NCI-H69 (cell line): ENCODE results near the gene PPP2R5C.

Experiments used
- DNase-seq: peaks from one replicate; lab custom pipeline; 2025; lab: John Stamatoyannopoulos, UW

Gene PPP2R5C

GRCh38 chr14:101865288-101865687, 103.8 kb downstream of the PPP2R5C start:
- DNase-seq, result no peak

- DNase-seq, result no peak
These were observed 106.3 kb downstream of the PPP2R5C start for GRCh38 chr14:101867854-101868253.

GRCh38 chr14:101869217-101869616, 107.7 kb downstream of the PPP2R5C start:
- DNase-seq, result no peak

- no peak for DNase-seq
These were observed 108.9 kb downstream of the PPP2R5C start for GRCh38 chr14:101870273-101870939.

DNA sequence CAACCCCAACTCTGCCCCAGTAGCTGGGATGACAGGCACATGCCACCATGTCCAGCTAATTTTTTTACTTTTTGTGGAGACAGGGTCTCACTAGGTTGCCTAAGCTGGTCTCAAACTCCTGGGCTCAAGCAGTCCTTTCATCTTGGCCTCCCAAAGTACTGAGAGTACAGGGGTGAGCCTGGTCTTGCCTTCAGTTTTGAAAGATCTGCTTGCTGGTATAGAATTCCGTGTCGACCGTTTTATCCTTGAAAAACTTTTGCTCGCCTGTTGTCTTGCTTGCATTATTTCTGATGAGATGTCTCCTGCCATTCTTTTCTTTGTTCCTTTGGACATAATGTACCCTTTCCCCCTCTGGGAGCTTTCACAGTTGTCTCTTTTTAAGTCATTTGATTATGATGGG, 110.8 kb downstream of the PPP2R5C start:
- DNase-seq, result no peak

- DNase-seq, result no peak
These were observed 111.7 kb downstream of the PPP2R5C start for GRCh38 chr14:101873076-101873825.

GRCh38 chr14:101873991-101874390, 112.5 kb downstream of the PPP2R5C start:
- DNase-seq, result no peak

DNA sequence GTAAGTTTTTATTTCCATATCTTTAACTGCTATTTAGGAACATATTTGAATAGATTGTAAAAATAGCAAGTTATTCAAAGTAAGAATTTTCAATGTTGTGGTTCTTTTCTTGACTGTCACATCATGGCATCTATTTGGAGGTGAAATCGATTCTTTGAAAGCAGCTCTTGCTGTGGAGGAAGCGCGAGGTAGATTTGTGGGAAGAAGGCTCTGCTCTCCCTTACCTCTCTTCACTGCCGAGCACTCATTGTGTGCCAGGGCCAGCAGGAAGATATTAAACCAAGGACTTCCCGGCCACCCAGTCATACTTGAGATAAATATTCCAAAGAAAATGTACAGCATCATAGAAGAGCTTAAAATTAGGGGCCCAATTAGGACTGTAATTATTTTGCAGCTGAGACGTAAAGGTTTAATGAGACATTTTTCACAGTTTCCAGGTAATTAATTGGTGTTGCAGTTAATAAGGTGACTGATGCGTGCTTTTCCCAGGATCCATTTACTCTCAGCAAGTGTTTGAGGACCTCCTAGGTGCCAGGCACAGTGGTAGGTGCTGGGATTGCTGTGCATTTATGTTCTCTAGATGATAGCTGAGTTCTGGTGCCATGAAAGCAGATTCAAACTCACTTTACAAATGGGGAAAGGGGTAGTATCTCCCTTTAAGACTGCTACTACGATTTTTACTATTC, 113.7 kb downstream of the PPP2R5C start:
- DNase-seq, result no peak

GRCh38 chr14:101875727-101876554, 114.4 kb downstream of the PPP2R5C start:
- no peak for DNase-seq

DNA sequence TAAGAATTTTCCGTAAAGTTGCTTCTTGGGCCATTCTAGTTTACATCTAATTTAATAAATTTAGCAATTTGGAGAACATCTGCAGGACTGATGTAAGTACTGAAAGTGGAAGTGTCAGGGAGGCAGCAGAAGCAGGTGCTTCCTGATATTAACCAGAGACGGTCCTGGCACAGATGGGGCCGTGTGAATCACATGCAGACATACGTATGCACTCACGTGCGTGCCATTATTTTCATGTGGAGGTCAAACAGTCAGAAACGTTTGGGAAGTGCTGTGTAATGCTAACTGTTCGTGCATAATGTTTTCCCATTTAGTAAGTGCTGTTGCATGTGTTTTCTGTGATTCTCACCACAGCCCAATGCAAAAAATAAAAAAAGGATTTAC, 115.0 kb downstream of the PPP2R5C start:
- DNase-seq, result no peak

DNA sequence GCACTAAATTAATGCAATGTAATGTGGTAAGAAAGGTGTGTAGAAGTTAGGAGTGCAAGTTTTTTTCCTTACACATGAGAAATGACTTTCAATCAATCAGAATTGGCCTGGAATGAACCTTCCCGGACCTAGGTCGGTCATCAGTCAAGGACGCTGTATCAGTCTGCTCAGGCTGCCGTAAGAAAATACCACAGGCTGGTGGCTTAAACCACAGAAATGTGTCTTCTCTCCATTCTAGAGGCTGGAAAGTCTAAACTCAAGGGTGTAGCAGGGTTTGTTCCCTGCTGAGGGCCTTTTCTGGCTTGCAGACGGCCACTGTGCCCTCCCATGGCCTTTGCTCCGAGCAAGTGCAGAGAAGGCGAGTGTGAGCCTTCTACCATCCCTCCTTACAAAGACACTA, 116.3 kb downstream of the PPP2R5C start:
- no peak for DNase-seq

DNA sequence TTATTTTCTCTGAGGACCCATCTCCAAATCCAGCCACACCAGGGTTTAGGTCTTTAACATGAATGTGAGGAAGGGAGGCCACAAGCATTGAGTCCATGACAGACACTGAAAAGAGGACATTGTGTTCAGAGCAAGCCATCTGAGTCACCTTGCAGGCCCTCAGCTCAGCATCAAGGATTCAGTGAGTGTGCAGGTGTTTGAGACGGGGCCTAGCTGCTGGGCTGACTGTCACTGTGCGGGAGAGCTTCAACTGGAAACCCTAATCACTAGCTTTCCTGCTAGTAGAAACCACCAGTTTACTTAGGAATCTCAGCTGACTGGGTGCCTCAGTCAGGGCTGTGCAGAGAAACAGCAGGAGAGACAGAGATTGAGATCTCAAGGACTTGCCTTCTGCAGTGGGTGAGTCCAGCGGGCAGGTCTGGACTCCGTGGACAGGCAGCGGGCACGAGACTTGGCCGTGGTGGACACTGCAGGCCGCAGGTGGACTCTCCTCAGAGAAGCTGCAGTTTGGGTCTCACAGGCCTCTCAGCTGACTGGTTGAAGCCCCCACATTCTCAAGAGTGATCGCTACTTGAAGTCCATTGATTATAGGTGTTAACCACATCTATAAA, 116.8 kb downstream of the PPP2R5C start:
- no peak for DNase-seq

DNA sequence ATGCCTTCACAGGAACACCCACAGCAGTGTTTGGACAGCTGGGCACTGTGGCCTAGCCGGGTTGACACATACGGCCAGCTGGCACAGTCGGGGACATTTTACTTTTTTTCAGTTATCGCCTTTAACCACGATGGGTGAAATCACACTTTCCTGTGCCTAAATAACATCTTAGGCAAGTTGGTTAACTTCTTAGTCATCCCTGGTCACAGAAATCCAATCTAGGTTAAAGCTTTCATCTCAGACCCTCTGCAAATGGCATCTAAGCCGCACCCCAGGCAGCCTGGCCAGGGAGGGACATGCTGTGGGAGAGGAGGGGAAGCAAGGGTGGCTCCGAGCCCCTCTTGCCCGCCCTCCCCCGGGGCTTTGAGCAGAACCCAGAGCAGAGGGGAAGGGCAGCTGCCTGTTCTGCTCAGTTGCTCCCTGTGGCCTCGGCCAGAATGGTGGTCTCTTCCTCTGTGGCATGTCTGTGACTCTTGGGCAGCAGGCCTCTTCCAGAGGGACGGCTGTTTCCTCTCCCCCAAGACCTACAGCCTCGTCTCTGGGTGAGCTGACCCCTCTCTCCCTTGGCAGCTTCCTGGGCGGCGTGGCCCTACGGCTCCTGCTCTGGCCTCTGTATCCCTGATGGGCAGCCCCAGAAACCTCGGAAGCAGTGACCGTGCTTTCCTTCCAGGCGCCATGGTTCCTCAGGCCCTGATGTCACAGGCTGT, 117.5 kb downstream of the PPP2R5C start:
- DNase-seq, result no peak

- no peak for DNase-seq
These were observed 118.2 kb downstream of the PPP2R5C start for GRCh38 chr14:101879529-101880336.

DNA sequence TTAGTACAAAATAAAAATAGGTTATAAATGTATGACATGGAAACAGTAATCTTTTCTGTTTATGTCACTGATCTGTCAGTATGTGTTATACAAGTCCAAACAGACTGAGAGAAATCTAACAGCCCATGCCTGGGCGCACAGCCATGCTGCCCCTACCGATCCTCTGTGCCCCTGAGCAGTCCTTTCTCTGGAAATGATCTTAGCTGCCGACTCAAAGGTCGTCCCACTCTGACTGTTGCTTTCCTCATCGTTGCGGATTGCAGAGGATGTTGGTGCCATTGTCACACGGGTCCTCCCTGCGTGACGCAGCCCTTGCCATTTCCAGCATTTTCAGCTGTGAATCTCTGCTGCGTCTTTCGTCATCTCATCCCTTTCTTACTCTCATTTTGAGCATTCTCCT, 119.9 kb downstream of the PPP2R5C start:
- DNase-seq, result no peak

DNA sequence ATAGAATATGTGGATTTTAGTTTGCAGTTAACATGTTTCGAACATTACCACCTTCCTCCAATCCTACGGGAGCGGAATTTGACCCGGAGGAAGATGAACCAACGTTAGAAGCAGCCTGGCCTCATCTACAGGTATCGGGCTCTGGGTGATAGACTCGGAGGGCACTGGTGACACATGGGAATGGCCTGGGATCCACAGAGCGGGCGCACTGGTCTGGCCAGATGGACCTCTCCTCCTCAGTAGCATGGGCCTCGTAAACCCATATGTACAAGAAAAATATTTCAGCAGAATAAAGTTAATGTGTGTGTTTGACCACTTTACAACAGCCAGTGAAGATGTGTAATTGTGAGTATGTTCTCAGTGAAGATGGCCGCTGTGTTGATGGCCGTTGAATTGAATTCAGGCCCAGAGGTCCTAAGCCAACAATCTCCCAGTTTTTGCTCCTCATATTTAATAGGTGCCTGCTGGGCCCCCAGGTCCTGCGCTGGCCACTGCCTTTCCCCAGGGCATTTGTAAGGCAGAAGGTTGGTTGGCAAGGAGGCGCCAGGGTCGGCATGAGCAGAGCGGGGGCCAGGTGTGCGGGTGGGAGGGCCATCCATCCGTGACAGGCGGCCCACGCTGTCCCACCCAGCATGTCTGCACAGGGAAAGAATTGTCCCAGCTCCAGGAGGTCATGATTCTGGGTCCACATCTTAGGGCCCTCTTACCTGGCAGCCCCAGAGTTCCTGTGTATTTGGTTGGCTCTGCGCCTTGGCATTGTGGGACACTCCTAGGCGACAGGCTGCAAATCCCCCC, 120.8 kb downstream of the PPP2R5C start:
- DNase-seq, result no peak

DNA sequence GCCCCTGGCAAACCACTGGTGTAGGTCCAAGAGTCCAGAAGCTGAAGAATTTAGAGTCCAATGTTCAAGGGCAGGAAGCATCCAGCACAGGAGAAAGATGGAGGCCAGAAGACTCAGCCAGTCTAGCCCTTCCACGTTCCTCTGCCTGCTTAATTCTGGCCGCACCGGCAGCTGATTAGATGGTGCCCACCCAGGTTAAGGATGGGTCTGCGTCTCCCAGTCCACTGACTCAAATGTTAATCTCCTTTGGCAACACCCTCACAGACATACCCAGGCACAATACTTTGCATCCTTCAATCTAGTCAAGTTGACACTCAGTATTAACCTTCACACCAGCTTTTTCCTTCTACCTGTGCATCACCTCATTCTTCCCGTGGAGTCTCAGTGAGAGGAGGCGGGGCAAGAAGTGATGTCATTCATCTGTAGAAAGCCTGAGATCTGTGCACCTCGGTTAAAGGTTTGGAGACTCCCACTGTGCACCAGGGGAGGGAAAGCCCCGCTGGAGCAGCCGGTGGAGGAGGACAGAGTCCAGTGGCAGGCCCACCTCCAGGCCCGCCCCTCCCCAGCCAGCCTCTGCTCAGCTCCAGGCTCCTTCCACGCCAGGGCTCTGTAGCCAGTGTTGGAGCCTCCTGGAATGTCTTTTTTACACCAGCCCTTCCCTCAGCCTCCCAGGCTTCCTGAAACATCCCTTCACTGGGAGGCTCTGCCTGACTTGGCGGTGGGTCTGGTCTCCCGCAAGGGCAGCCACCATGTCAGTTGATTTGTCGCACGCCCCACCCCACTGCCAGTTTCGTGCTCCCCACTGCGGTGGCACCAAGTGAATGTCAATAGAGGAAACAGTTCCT, 122.8 kb downstream of the PPP2R5C start:
- DNase-seq, result no peak

DNA sequence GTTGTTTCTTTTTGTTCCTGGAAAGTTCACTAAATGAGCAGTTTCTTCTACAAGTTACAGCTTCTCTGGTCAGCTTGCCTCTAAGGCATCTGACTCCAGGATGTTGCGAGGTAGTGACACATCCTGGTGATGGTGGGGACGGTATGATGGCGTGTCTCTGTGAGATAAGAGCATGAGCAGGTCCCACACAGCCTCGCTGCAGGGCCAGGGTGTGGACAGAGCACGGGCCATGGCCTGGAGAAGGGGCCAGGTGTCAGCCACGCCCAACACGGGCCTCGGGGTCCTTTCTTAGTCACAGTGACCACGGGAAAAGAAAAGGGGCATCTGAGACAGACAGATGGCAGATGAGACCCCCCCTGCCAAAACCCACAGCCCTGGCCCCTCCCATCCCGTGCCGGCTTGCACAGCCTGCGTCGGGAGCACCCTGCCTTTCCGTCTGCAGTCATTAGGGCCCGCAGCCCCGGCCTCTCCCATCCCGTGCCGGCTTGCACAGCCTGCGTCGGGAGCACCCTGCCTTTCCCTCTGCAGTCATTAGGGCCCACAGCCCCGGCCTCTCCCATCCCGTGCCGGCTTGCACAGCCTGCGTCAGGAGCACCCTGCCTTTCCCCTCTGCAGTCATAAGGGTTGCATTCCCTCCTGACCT, 123.5 kb downstream of the PPP2R5C start:
- DNase-seq, result no peak
